ENCODE data around the gene EIF2S1.

- TF ChIP-seq POLR2AphosphoS5 (IDR thresholded peaks at IDR 0.05; ENCODE audit: low read depth, low read length), result no peak
- no peak for TF ChIP-seq POLR2A (IDR thresholded peaks at IDR 0.05; ENCODE audit: low read depth, low read length)
- no peak for TF ChIP-seq TAF1 (IDR thresholded peaks at IDR 0.05; ENCODE audit: low read depth, low read length)
- TF ChIP-seq SPI1 (IDR thresholded peaks at IDR 0.05; ENCODE audit: low read depth, low read length), result no peak
- TF ChIP-seq PAX5 (IDR thresholded peaks at IDR 0.05; ENCODE audit: insufficient read depth, low read length, severe bottlenecking), result no peak
- TF ChIP-seq POU2F2 (IDR thresholded peaks at IDR 0.05; ENCODE audit: low read depth, low read length), result no peak
Measured at GRCh38 chr14:67332468-67332867, 27.7 kb upstream of the EIF2S1 start.
